Natural killer cell (primary cell): ENCODE data around the gene AKR7A3. TPM values are rescaled to one million over a fixed set of nuclear protein-coding genes. Genes with fewer than 3 reads are reported as not detected.

Experiments
- ATAC-seq, 3 donors: fragments of 150-1000 bp in 2 of 3; fragments of 200-7000 bp in 1 of 3; cut with Tn5 transposase; 1 replicate in 1 of 3; 2 replicates in 2 of 3; pipeline ENCODE4 v1.10.0; 2021; ENCODE audit warnings: mild to moderate bottlenecking in 2 of 3, moderate library complexity in 2 of 3
- DNase-seq, 2 donors: peaks; one replicate each; pipeline versions ENCODE4 v3.0.0 to v3.0.0-alpha.2; 2013 to 2021; ENCODE audit warnings: mixed read lengths in 1 of 2
- H3K27ac ChIP-seq: one replicate; pipeline ENCODE4 v1.5.1; 2013; ENCODE audit warnings: mild to moderate bottlenecking, low read length
- H3K27me3 ChIP-seq: one replicate; pipeline ENCODE4 v1.6.1; 2013; ENCODE audit warnings: low read length; ENCODE audit not compliant: control insufficient read depth, insufficient read depth
- H3K36me3 ChIP-seq: one replicate; pipeline ENCODE4 v1.6.1; 2013; ENCODE audit warnings: low read length; ENCODE audit not compliant: control insufficient read depth, insufficient read depth
- H3K4me1 ChIP-seq: one replicate; pipeline ENCODE4 v1.6.1; 2013; ENCODE audit warnings: low read length; ENCODE audit not compliant: control insufficient read depth, insufficient read depth
- H3K4me3 ChIP-seq: one replicate; pipeline ENCODE4 v1.5.1; 2013; ENCODE audit warnings: low read length
- H3K9me3 ChIP-seq: one replicate; pipeline ENCODE4 v1.6.1; 2013; ENCODE audit warnings: low read length; ENCODE audit not compliant: control insufficient read depth, insufficient read depth
- H3K27ac Mint-ChIP-seq, 2 donors: one replicate each; pipeline ENCODE4 v1.8.0; 2022; ENCODE audit warnings: mild to moderate bottlenecking in 2 of 2, mixed read lengths in 2 of 2, moderate library complexity in 1 of 2
- H3K27me3 Mint-ChIP-seq, 2 donors: one replicate each; pipeline ENCODE4 v1.8.0; 2022; ENCODE audit warnings: low read depth in 2 of 2, mixed read lengths in 2 of 2
- H3K36me3 Mint-ChIP-seq: one replicate; pipeline ENCODE4 v1.8.0; 2022; ENCODE audit warnings: mixed read lengths
- H3K4me1 Mint-ChIP-seq, 2 donors: one replicate each; pipeline ENCODE4 v1.8.0; 2022; ENCODE audit warnings: mixed read lengths in 2 of 2
- H3K4me3 Mint-ChIP-seq: one replicate; pipeline ENCODE4 v1.8.0; 2022; ENCODE audit warnings: mild to moderate bottlenecking, moderate library complexity, mixed read lengths
- H3K9me3 Mint-ChIP-seq, 2 donors: one replicate each; pipeline ENCODE4 v1.8.0; 2022; ENCODE audit warnings: mixed read lengths in 2 of 2
- WGBS: methylation state at CpG from one replicate; pipeline ENCODE4 v1.1.7; 2013; ENCODE audit warnings: missing lambda C conversion rate; ENCODE audit not compliant: insufficient coverage; 5-methylcytosine and 5-hydroxymethylcytosine counted together
- intact Hi-C: fragments of 100-400 bp; cut with micrococcal nuclease; formaldehyde crosslinking; loops from one replicate; pipeline ENCODE4 v1.14.2; 2022
- total RNA-seq, 4 donors: library from RNA; stranded (reverse); fragments of 120-200 nt in 1 of 4; gene quantifications; one replicate each; pipeline versions ENCODE4 v1.2.3 to v1.2.4, GENCODE V29; 2013 to 2022
- TF ChIP-seq, protein P1 (sequence below): fragments of 200-600 bp; IDR thresholded peaks from one replicate; pipeline ENCODE4 v1.8.0; 2022; ENCODE audit warnings: antibody characterized with exemption

Gene AKR7A3
- total RNA-seq, 3 donors from 2014 or later (not counting 1 experiment from before 2014, with no cell fraction given) = 1.1 to 2.0 (median 1.5) TPM

DNA sequence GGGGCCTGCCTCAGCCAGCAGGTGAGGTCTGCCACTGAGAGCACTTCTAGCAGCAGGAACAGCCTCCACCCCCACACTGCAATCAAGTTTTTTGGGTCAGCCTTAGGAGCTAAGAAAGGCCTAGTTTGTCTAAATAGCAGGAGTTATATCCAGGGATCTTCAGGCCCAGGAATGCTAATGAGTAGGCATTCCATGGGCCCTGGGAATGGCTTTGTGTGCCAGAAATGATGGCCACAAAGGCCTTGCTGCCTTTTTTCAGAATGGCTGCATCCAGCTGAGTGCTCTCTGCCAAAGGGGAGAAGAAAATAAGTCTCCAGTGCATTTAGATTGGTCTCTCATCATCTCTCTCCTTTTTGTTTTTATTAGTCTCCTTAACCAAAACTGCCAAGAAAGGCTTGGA, 34.2 kb downstream of the AKR7A3 start:
- H3K36me3 Mint-ChIP-seq = no peaks in the 10 kb centered on the region
- no peaks in the 10 kb centered on the region for H3K27me3 Mint-ChIP-seq
- no peak overlapping the region for H3K27ac ChIP-seq
- no peak for ATAC-seq
- no peaks in the 10 kb centered on the region for H3K9me3 Mint-ChIP-seq
- H3K27ac Mint-ChIP-seq = no peak overlapping the region
- H3K27me3 ChIP-seq = no peaks in the 10 kb centered on the region
- H3K4me3 Mint-ChIP-seq = no peak overlapping the region
- H3K36me3 ChIP-seq = peaks cover 31% of the 10 kb centered on the region
- no peak for DNase-seq
- TF ChIP-seq, protein P1, sequence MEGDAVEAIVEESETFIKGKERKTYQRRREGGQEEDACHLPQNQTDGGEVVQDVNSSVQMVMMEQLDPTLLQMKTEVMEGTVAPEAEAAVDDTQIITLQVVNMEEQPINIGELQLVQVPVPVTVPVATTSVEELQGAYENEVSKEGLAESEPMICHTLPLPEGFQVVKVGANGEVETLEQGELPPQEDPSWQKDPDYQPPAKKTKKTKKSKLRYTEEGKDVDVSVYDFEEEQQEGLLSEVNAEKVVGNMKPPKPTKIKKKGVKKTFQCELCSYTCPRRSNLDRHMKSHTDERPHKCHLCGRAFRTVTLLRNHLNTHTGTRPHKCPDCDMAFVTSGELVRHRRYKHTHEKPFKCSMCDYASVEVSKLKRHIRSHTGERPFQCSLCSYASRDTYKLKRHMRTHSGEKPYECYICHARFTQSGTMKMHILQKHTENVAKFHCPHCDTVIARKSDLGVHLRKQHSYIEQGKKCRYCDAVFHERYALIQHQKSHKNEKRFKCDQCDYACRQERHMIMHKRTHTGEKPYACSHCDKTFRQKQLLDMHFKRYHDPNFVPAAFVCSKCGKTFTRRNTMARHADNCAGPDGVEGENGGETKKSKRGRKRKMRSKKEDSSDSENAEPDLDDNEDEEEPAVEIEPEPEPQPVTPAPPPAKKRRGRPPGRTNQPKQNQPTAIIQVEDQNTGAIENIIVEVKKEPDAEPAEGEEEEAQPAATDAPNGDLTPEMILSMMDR = no peak
- no peak overlapping the region for H3K4me3 ChIP-seq
- peaks cover 25 to 32% of the 10 kb centered on the region in 2 donors for H3K4me1 Mint-ChIP-seq
- intact Hi-C loops = no loop called here
- no peaks in the 10 kb centered on the region for H3K9me3 ChIP-seq
- peaks cover 26% of the 10 kb centered on the region for H3K4me1 ChIP-seq

DNA sequence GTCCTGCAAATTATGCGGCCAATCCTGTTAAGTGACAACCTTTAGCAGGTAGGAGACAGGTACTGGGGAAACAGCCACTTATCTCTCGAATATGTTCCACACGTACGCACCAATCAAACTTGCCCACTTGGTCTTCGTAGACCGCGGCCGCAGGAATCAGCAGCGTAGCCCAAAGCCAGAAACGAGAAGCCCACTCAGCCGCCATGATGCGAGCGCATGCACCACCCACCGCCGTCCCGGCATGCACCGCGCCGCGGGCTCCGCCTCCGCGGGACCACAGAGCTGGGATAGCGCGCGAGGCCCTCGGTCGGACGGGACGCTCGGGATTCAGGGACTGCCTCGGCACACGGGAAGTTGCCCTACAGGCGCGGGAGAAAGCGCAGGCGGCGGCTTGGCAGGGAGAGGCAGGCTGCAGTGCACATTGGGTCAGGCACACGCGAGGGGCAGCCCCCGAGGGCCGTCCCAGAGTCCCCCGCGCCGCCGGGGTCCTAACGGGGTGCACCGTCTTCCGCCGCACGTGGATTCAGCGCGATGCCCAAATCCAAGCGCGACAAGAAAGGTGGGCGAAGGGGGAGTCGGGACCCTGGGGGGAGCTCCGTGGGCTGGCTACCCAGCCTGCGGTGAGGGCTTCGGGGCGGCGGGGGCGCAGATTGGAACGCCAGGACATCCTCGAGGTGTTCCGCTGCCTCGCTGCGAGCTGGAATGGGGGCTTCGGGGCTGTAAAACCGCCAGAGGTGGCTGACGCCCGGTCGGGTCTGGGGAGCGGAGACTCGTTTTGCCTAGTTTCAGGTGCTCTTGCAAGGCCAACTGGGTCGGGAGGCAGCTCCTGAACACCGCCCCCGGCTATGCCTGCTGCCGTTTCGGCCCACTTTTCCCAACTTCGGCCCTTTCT, 37.0 kb downstream of the AKR7A3 start, which contains the start of the genes EMC1 and MRTO4:
TSS of gene EMC1 (minus strand) at position 220 of the 892 bp plus-strand sequence. CDS start at position 205, 15 bp downstream.
TSS of gene MRTO4 (plus strand) at position 501 of the 892 bp plus-strand sequence. CDS start at position 532, 31 bp downstream.
- H3K4me3 Mint-ChIP-seq = peak within 1 kb of the TSS; percentile 95
- no peaks in the 10 kb centered on the region for H3K9me3 Mint-ChIP-seq
- H3K27ac Mint-ChIP-seq = peak within 1 kb of the TSS; percentile 90 to 95
- WGBS = under 1% methylated on average over 81 of the region's 81 CpGs
- no peaks in the 10 kb centered on the region for H3K36me3 Mint-ChIP-seq
- no peaks in the 10 kb centered on the region for H3K27me3 Mint-ChIP-seq
- intact Hi-C loops = loop anchor here (1.0 to 2.0 kb wide), 2 partner anchors 41 to 61 kb away; partner anchors contain the start of genes AKR7A2, SLC66A1 and UBR4
- H3K27ac ChIP-seq = peak within 1 kb of the TSS; percentile 91
- no peaks in the 10 kb centered on the region for H3K27me3 ChIP-seq
- H3K4me1 Mint-ChIP-seq = peaks cover 25 to 32% of the 10 kb centered on the region in 2 donors
- DNase-seq = peak; percentile 92 to 93
- H3K4me3 ChIP-seq = peak within 1 kb of the TSS; percentile 75
- peaks cover 26% of the 10 kb centered on the region for H3K4me1 ChIP-seq
- H3K9me3 ChIP-seq = no peaks in the 10 kb centered on the region
- TF ChIP-seq, protein P1 = no peak
- ATAC-seq = peak; percentile 93 to 96 (median 95)
- peaks cover 9% of the 10 kb centered on the region for H3K36me3 ChIP-seq

DNA sequence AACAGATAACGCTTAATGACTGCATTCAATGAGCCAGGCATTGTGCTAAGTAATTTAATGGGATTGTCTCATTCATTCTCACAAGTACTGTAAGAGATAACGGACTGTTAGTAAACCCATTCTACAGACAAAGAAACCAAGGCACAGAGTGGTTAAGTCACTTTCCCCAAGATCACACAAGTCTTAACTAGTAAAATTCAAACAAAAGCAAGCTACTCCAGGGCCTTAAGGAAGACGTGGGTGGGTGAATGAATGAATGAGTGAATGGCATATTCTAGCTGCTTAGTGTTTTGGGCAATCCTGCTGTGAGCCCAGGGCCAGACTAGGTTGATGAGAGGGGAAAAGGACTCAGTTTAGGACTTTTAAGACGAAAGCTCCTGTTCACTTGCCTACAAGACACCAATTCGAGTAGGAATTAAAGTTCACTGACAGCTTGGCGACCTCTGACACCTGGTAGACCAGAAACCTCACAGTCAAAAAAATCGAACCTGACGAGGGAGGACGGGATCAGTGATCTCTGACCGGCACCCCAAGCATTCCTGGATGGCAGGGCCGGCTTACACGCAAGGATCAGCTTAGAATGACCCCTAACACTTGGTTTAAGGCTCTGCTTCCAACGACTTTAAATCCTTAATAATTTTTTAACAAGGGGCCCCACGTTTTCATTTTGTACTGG, 37.8 kb downstream of the AKR7A3 start:
- Mint-ChIP-seq H3K27ac (peak overlapping the region; percentile 90 to 95), H3K4me3 (peak overlapping the region; percentile 95), H3K36me3 (no peaks in the 10 kb centered on the region), H3K9me3 (no peaks in the 10 kb centered on the region), H3K4me1 (peaks cover 25 to 32% of the 10 kb centered on the region in 2 donors), H3K27me3 (no peaks in the 10 kb centered on the region)
- DNase-seq (peak in 1 of 2 donors; percentile 31), ATAC-seq (no peak)
- peaks cover 26% of the 10 kb centered on the region for H3K4me1 ChIP-seq
- H3K36me3 ChIP-seq = peaks cover 4% of the 10 kb centered on the region
- H3K27me3 ChIP-seq = no peaks in the 10 kb centered on the region
- intact Hi-C loops = loop anchor here (1.0 to 2.0 kb wide), 2 partner anchors 40 to 62 kb away; partner anchors contain the start of genes AKR7A2, SLC66A1 and UBR4
- H3K4me3 ChIP-seq = peak overlapping the region; percentile 75
- TF ChIP-seq, protein P1 = no peak
- WGBS = 15% methylated on average over 14 of the region's 14 CpGs
- no peaks in the 10 kb centered on the region for H3K9me3 ChIP-seq
- peak overlapping the region; percentile 91 for H3K27ac ChIP-seq
